ENCODE data around the gene PIF1.

Gene PIF1

GRCh38 chr15:64862408-64862807 lies 37.0 kb upstream of the PIF1 start:
- DNase-seq = no peak
- Histone ChIP-seq H3K9me3 (replicated peaks; ENCODE audit: insufficient read depth, low read length) (no peaks in the 10 kb centered on the region), H3K36me3 (replicated peaks; ENCODE audit: insufficient read depth, low read length) (peaks cover 12% of the 10 kb centered on the region), H3K27ac (ENCODE audit: low read length) (no peak overlapping the region), H3K27me3 (replicated peaks; ENCODE audit: insufficient read depth, low read length) (no peaks in the 10 kb centered on the region), H3K79me2 (ENCODE audit: low read length) (peaks cover 35% of the 10 kb centered on the region), H3K4me1 (ENCODE audit: low read length) (no peaks in the 10 kb centered on the region), H3F3A (ENCODE audit: insufficient read depth, low read length) (no peaks in the 10 kb centered on the region), H3K9me2 (replicated peaks; ENCODE audit: insufficient read depth, low read length) (no peaks in the 10 kb centered on the region), H4K20me1 (ENCODE audit: insufficient read depth, low read length) (no peaks in the 10 kb centered on the region), H3K4me3 (ENCODE audit: low read length) (no peak overlapping the region), H2AFZ (ENCODE audit: low read length) (no peak overlapping the region), H3K4me2 (ENCODE audit: low read depth, low read length) (no peak overlapping the region), H3K9ac (ENCODE audit: low read length) (no peak overlapping the region)
- TF ChIP-seq EZH2phosphoT487 (IDR thresholded peaks at IDR 0.05; ENCODE audit: low read length) (no peak), CTCF (IDR thresholded peaks at IDR 0.05; ENCODE audit: low read length) (no peak), EZH2 (optimal IDR thresholded peaks at IDR 0.05; ENCODE audit: low read depth, low read length) (no peak)

GRCh38 chr15:64861960-64862359 lies 36.5 kb upstream of the PIF1 start:
- H3K27ac ChIP-seq (ENCODE audit: low read length) = no peak overlapping the region
- no peak overlapping the region for H3K4me3 ChIP-seq (ENCODE audit: low read length)
- no peaks in the 10 kb centered on the region for H3K4me1 ChIP-seq (ENCODE audit: low read length)
- H3F3A ChIP-seq (ENCODE audit: insufficient read depth, low read length) = no peaks in the 10 kb centered on the region
- H3K4me2 ChIP-seq (ENCODE audit: low read depth, low read length) = no peak overlapping the region
- no peaks in the 10 kb centered on the region for H3K9me2 ChIP-seq (replicated peaks; ENCODE audit: insufficient read depth, low read length)
- TF ChIP-seq EZH2 (optimal IDR thresholded peaks at IDR 0.05; ENCODE audit: low read depth, low read length) = no peak
- TF ChIP-seq CTCF (IDR thresholded peaks at IDR 0.05; ENCODE audit: low read length) = no peak
- TF ChIP-seq EZH2phosphoT487 (IDR thresholded peaks at IDR 0.05; ENCODE audit: low read length) = no peak
- H3K9ac ChIP-seq (ENCODE audit: low read length) = no peak overlapping the region
- no peaks in the 10 kb centered on the region for H4K20me1 ChIP-seq (ENCODE audit: insufficient read depth, low read length)
- no peaks in the 10 kb centered on the region for H3K27me3 ChIP-seq (replicated peaks; ENCODE audit: insufficient read depth, low read length)
- H3K79me2 ChIP-seq (ENCODE audit: low read length) = peaks cover 40% of the 10 kb centered on the region
- H3K36me3 ChIP-seq (replicated peaks; ENCODE audit: insufficient read depth, low read length) = peaks cover 12% of the 10 kb centered on the region
- no peak overlapping the region for H2AFZ ChIP-seq (ENCODE audit: low read length)
- no peaks in the 10 kb centered on the region for H3K9me3 ChIP-seq (replicated peaks; ENCODE audit: insufficient read depth, low read length)
- DNase-seq = no peak

- no peak overlapping the region for H2AFZ ChIP-seq (ENCODE audit: low read length)
- DNase-seq = no peak
- no peaks in the 10 kb centered on the region for H3K4me1 ChIP-seq (ENCODE audit: low read length)
- H3K4me2 ChIP-seq (ENCODE audit: low read depth, low read length) = no peak overlapping the region
- no peaks in the 10 kb centered on the region for H3K9me2 ChIP-seq (replicated peaks; ENCODE audit: insufficient read depth, low read length)
- H3K36me3 ChIP-seq (replicated peaks; ENCODE audit: insufficient read depth, low read length) = peaks cover 12% of the 10 kb centered on the region
- H3K27ac ChIP-seq (ENCODE audit: low read length) = no peak overlapping the region
- no peak overlapping the region for H3K9ac ChIP-seq (ENCODE audit: low read length)
- no peak overlapping the region for H3K4me3 ChIP-seq (ENCODE audit: low read length)
- H4K20me1 ChIP-seq (ENCODE audit: insufficient read depth, low read length) = no peaks in the 10 kb centered on the region
- no peaks in the 10 kb centered on the region for H3F3A ChIP-seq (ENCODE audit: insufficient read depth, low read length)
- H3K79me2 ChIP-seq (ENCODE audit: low read length) = peaks cover 46% of the 10 kb centered on the region
- H3K9me3 ChIP-seq (replicated peaks; ENCODE audit: insufficient read depth, low read length) = no peaks in the 10 kb centered on the region
- TF ChIP-seq EZH2 (optimal IDR thresholded peaks at IDR 0.05; ENCODE audit: low read depth, low read length) (no peak), CTCF (IDR thresholded peaks at IDR 0.05; ENCODE audit: low read length) (no peak), EZH2phosphoT487 (IDR thresholded peaks at IDR 0.05; ENCODE audit: low read length) (no peak)
- no peaks in the 10 kb centered on the region for H3K27me3 ChIP-seq (replicated peaks; ENCODE audit: insufficient read depth, low read length)
Measured at GRCh38 chr15:64861331-64861730, 35.9 kb upstream of the PIF1 start.

All from MM.1S (cell line).